ENCODE data around the gene TPPP.

TPPP gene

GRCh38 chr5:611731-612486 lies 81.2 kb downstream of the TPPP start, which contains the start of gene CEP72:
Gene CEP72 (plus strand): TSS chr5:612340. CDS start chr5:612362, 22 bp downstream.
- DNase-seq (ENCODE audit: extremely low read depth, low read depth) = peak; percentile 58
- TF ChIP-seq, protein P1, sequence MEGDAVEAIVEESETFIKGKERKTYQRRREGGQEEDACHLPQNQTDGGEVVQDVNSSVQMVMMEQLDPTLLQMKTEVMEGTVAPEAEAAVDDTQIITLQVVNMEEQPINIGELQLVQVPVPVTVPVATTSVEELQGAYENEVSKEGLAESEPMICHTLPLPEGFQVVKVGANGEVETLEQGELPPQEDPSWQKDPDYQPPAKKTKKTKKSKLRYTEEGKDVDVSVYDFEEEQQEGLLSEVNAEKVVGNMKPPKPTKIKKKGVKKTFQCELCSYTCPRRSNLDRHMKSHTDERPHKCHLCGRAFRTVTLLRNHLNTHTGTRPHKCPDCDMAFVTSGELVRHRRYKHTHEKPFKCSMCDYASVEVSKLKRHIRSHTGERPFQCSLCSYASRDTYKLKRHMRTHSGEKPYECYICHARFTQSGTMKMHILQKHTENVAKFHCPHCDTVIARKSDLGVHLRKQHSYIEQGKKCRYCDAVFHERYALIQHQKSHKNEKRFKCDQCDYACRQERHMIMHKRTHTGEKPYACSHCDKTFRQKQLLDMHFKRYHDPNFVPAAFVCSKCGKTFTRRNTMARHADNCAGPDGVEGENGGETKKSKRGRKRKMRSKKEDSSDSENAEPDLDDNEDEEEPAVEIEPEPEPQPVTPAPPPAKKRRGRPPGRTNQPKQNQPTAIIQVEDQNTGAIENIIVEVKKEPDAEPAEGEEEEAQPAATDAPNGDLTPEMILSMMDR (IDR thresholded peaks at IDR 0.05; ENCODE audit: low read depth, low read length) = no peak

GRCh38 chr5:610744-611730 lies 82.1 kb downstream of the TPPP start:
- TF ChIP-seq, protein P1 (IDR thresholded peaks at IDR 0.05; ENCODE audit: low read depth, low read length) = no peak
- DNase-seq (ENCODE audit: extremely low read depth, low read depth) = no peak

- no peak for DNase-seq (ENCODE audit: extremely low read depth, low read depth)
- TF ChIP-seq, protein P1 (IDR thresholded peaks at IDR 0.05; ENCODE audit: low read depth, low read length) = no peak
These were observed 83.0 kb downstream of the TPPP start for GRCh38 chr5:610011-610743.

Data from AG09319 (cell line).